Mammary epithelial cell (primary cell): ENCODE measurements around the gene EIF2B1.

Experiments
- CTCF ChIP-seq, 2 donors: IDR thresholded peaks in 1 of 2; conservative IDR thresholded peaks in 1 of 2; 2 replicates each; pipeline ENCODE4 v1.5.1; 2011 to 2012; ENCODE audit warnings: inconsistent platforms in 2 of 2, low read length in 2 of 2, mild to moderate bottlenecking in 2 of 2, control low read depth in 1 of 2, low read depth in 1 of 2; ENCODE audit not compliant: insufficient read depth in 1 of 2; ENCODE audit errors: extremely low read depth in 1 of 2
- EZH2 ChIP-seq: IDR thresholded peaks from 2 replicates; pipeline ENCODE4 v1.6.1; 2012; ENCODE audit warnings: low read length, inconsistent platforms, borderline replicate concordance

GRCh38 chr12:123648401-123648800, 14.9 kb upstream of the EIF2B1 start:
- no peak for TF ChIP-seq EZH2
- no peak for TF ChIP-seq CTCF (conservative IDR thresholded peaks at IDR 0.05 in 1 of 2, IDR thresholded peaks at IDR 0.05 in 1 of 2; ENCODE audit: extremely low read depth in 1 of 2, insufficient read depth in 1 of 2, low read depth in 1 of 2, low read length in 2 of 2)
